ENCODE data around the gene TSPAN16.

DNA sequence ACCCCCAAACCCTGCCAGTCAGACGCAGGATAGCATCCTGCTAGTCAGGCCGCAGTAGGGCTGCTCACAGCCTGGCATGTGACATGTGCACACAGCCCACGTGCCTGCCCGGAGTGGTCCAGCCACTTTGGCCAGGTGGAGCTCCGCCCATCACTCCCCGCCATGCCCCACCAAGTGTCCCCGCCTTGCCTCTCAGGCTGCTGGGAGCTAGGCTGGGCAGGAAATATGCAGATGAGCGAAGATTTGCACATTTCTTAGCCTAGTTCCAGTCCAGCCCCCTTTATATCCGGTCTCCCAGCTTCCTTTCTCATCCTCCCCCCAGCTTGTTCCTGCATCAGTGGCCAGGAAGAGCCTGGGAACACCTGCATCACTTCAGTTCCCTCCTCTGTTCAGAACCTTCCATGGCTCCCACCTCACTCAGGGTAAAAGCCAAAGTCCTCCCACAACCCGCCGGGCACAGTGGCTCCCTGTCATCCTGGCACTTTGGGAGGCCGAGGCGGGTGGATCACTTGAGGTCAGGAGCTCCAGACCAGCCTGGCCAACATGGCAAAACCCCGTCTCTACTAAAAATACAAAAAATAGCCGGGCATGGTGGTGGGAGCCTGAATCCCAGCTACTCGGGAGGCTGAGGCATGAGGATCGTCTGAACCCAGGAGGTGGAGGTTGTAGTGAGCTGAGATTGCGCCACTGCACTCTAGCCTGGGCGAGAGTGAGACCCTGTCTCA lies 31.3 kb upstream of the TSPAN16 start:
- TF ChIP-seq ZNF70 (CRISPR knock-in tag; IDR thresholded peaks at IDR 0.05): no peak
- TF ChIP-seq, protein P1, sequence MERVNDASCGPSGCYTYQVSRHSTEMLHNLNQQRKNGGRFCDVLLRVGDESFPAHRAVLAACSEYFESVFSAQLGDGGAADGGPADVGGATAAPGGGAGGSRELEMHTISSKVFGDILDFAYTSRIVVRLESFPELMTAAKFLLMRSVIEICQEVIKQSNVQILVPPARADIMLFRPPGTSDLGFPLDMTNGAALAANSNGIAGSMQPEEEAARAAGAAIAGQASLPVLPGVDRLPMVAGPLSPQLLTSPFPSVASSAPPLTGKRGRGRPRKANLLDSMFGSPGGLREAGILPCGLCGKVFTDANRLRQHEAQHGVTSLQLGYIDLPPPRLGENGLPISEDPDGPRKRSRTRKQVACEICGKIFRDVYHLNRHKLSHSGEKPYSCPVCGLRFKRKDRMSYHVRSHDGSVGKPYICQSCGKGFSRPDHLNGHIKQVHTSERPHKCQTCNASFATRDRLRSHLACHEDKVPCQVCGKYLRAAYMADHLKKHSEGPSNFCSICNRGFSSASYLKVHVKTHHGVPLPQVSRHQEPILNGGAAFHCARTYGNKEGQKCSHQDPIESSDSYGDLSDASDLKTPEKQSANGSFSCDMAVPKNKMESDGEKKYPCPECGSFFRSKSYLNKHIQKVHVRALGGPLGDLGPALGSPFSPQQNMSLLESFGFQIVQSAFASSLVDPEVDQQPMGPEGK (CRISPR knock-in tag; IDR thresholded peaks at IDR 0.05; ENCODE audit: borderline replicate concordance): no peak
- TF ChIP-seq SNAI2 (CRISPR knock-in tag; IDR thresholded peaks at IDR 0.05): no peak
- TF ChIP-seq ISL1 (CRISPR knock-in tag; IDR thresholded peaks at IDR 0.05): no peak
- TF ChIP-seq ESRRG (CRISPR knock-in tag; IDR thresholded peaks at IDR 0.05): no peak
- TF ChIP-seq ARNTL (CRISPR knock-in tag; IDR thresholded peaks at IDR 0.05; ENCODE audit: borderline replicate concordance, low read depth): no peak
- TF ChIP-seq CREB5 (CRISPR knock-in tag; IDR thresholded peaks at IDR 0.05; ENCODE audit: low read depth): no peak
- TF ChIP-seq ZC3H10 (CRISPR knock-in tag; IDR thresholded peaks at IDR 0.05): no peak
- TF ChIP-seq, protein P2, sequence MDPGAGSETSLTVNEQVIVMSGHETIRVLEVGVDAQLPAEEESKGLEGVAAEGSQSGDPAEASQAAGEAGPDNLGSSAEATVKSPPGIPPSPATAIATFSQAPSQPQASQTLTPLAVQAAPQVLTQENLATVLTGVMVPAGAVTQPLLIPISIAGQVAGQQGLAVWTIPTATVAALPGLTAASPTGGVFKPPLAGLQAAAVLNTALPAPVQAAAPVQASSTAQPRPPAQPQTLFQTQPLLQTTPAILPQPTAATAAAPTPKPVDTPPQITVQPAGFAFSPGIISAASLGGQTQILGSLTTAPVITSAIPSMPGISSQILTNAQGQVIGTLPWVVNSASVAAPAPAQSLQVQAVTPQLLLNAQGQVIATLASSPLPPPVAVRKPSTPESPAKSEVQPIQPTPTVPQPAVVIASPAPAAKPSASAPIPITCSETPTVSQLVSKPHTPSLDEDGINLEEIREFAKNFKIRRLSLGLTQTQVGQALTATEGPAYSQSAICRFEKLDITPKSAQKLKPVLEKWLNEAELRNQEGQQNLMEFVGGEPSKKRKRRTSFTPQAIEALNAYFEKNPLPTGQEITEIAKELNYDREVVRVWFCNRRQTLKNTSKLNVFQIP (CRISPR knock-in tag; IDR thresholded peaks at IDR 0.05; ENCODE audit: borderline replicate concordance, low read depth): no peak
